ENCODE data around the gene C1R. TPM values are rescaled to one million over a fixed set of nuclear protein-coding genes. Genes with fewer than 3 reads are reported as not detected.

Gene C1R
- total RNA-seq, 1 experiment from 2014 or later = 11.5 TPM

GRCh38 chr12:7075518-7075917, 16.7 kb downstream of the C1R start:
- TF ChIP-seq, protein P1, sequence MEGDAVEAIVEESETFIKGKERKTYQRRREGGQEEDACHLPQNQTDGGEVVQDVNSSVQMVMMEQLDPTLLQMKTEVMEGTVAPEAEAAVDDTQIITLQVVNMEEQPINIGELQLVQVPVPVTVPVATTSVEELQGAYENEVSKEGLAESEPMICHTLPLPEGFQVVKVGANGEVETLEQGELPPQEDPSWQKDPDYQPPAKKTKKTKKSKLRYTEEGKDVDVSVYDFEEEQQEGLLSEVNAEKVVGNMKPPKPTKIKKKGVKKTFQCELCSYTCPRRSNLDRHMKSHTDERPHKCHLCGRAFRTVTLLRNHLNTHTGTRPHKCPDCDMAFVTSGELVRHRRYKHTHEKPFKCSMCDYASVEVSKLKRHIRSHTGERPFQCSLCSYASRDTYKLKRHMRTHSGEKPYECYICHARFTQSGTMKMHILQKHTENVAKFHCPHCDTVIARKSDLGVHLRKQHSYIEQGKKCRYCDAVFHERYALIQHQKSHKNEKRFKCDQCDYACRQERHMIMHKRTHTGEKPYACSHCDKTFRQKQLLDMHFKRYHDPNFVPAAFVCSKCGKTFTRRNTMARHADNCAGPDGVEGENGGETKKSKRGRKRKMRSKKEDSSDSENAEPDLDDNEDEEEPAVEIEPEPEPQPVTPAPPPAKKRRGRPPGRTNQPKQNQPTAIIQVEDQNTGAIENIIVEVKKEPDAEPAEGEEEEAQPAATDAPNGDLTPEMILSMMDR (conservative IDR thresholded peaks at IDR 0.05) = no peak
- Histone ChIP-seq H2BK12ac (ENCODE audit: insufficient read length, low read depth, low read length) (no peak overlapping the region), H4K8ac (replicated peaks; ENCODE audit: insufficient read length, low read depth, low read length) (no peak overlapping the region), H3K27me3 (ENCODE audit: insufficient read depth, low read length) (no peaks in the 10 kb centered on the region), H3K23ac (ENCODE audit: insufficient read length, low read depth, low read length) (no peak overlapping the region), H3K56ac (ENCODE audit: insufficient read length, low read depth, low read length) (no peak overlapping the region), H2AK5ac (ENCODE audit: insufficient read length, low read length) (no peak overlapping the region), H3K4ac (ENCODE audit: low read depth, low read length) (no peak overlapping the region), H3K79me1 (ENCODE audit: insufficient read depth, low read depth, low read length, poor library complexity, severe bottlenecking) (no peaks in the 10 kb centered on the region), H3K79me2 (ENCODE audit: insufficient read depth, low read length) (no peaks in the 10 kb centered on the region), H2AFZ (ENCODE audit: low read length) (no peak overlapping the region), H3K4me2 (ENCODE audit: insufficient read depth, insufficient read length, low read length) (no peak overlapping the region), H2BK120ac (ENCODE audit: low read depth, low read length, poor library complexity, severe bottlenecking) (no peak overlapping the region), H4K91ac (ENCODE audit: insufficient read length, low read depth, low read length) (no peak overlapping the region), H3K18ac (ENCODE audit: insufficient read length, low read depth, low read length) (no peak overlapping the region), H3K14ac (ENCODE audit: insufficient read depth, low read length) (no peak overlapping the region), H3K4me1 (ENCODE audit: insufficient read depth, low read length) (no peaks in the 10 kb centered on the region), H2BK15ac (ENCODE audit: low read depth, low read length) (no peak overlapping the region), H3K9ac (ENCODE audit: extremely low read depth, insufficient read length, low read length) (no peak overlapping the region), H4K5ac (ENCODE audit: insufficient read length, low read depth, low read length) (no peak overlapping the region), H3K9me3 (ENCODE audit: control insufficient read depth, low read depth, low read length) (no peaks in the 10 kb centered on the region), H2BK20ac (ENCODE audit: low read depth, low read length, poor library complexity, severe bottlenecking) (no peak overlapping the region), H3T11ph (ENCODE audit: low read length) (no peak overlapping the region), H4K20me1 (ENCODE audit: control insufficient read depth, insufficient read depth, insufficient read length) (no peaks in the 10 kb centered on the region), H3K27ac (ENCODE audit: insufficient read length, low read depth, low read length) (no peak overlapping the region), H3K23me2 (ENCODE audit: insufficient read length, low read depth, low read length, poor library complexity, severe bottlenecking) (no peaks in the 10 kb centered on the region), H2BK5ac (ENCODE audit: insufficient read length, low read length) (no peak overlapping the region)
- no CpG with 5 or more reads among the region's 3 CpGs for WGBS (ENCODE audit: extremely low coverage, insufficient read length, low lambda C conversion rate)
- H3K4me3 Mint-ChIP-seq = no peak overlapping the region
- no peak for DNase-seq
- no peaks in the 10 kb centered on the region for H3K9me3 Mint-ChIP-seq
- no peaks in the 10 kb centered on the region for H3K36me3 Mint-ChIP-seq (ENCODE audit: insufficient read depth in 1 of 3, low read depth in 3 of 3)
- no peak overlapping the region for H3K27ac Mint-ChIP-seq
- H3K27me3 Mint-ChIP-seq (ENCODE audit: low read depth) = peaks cover 9% of the 10 kb centered on the region
- 0 out of 4 replicates have a peak, but pooled peaks cover 0 to 2% of the 10 kb centered on the region in 2 experiments for H3K4me1 Mint-ChIP-seq

Measured in H9 (cell line).